ENCODE results near the gene CHIC2.
"Not testable (repeated sequence)": the region's sequence is repeated elsewhere in the genome, so short reads cannot be mapped to it uniquely, and the experiment has no call there.

- TF ChIP-seq, protein P1, sequence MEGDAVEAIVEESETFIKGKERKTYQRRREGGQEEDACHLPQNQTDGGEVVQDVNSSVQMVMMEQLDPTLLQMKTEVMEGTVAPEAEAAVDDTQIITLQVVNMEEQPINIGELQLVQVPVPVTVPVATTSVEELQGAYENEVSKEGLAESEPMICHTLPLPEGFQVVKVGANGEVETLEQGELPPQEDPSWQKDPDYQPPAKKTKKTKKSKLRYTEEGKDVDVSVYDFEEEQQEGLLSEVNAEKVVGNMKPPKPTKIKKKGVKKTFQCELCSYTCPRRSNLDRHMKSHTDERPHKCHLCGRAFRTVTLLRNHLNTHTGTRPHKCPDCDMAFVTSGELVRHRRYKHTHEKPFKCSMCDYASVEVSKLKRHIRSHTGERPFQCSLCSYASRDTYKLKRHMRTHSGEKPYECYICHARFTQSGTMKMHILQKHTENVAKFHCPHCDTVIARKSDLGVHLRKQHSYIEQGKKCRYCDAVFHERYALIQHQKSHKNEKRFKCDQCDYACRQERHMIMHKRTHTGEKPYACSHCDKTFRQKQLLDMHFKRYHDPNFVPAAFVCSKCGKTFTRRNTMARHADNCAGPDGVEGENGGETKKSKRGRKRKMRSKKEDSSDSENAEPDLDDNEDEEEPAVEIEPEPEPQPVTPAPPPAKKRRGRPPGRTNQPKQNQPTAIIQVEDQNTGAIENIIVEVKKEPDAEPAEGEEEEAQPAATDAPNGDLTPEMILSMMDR (conservative IDR thresholded peaks at IDR 0.05; ENCODE audit: low read depth, low read length), result not testable (repeated sequence)
- TF ChIP-seq EZH2 (IDR thresholded peaks at IDR 0.05; ENCODE audit: low read length, unreplicated experiment); EZH2phosphoT487 (IDR thresholded peaks at IDR 0.05; ENCODE audit: borderline replicate concordance, low read length): not testable (repeated sequence)
Observed at GRCh38 chr4:54043630-54044029, 20.8 kb downstream of the CHIC2 start.

Data from PC-3 (cell line).